ENCODE measurements around the gene PAIP2. TPM values are rescaled to one million over a fixed set of nuclear protein-coding genes. Genes with fewer than 3 reads are reported as not detected.

Gene PAIP2
- total RNA-seq, 1 donor, result 47.8 TPM

GRCh38 chr5:139297439-139298133 is 44.1 kb upstream of the PAIP2 start:
- no peak for TF ChIP-seq CTCF (IDR thresholded peaks at IDR 0.05; ENCODE audit: extremely low read depth, low read depth, low read length)
- peak; percentile 25 for DNase-seq (ENCODE audit: insufficient read length, low spot score, missing footprints)
- H3K4me2 ChIP-seq (ENCODE audit: insufficient read depth, low read length), result peak overlapping the region; percentile 12
- H3K9me3 ChIP-seq (ENCODE audit: low read depth, low read length), result no peaks in the 10 kb centered on the region
- peaks cover 20% of the 10 kb centered on the region for H3K4me1 ChIP-seq (ENCODE audit: insufficient read depth, low read length)
- no peak overlapping the region for H3K27ac ChIP-seq (ENCODE audit: low read depth, low read length)
- H4K20me1 ChIP-seq (ENCODE audit: insufficient read depth, low read length), result peaks cover 81% of the 10 kb centered on the region
- no peaks in the 10 kb centered on the region for H3K27me3 ChIP-seq (ENCODE audit: insufficient read depth, low read length)
- H3K36me3 ChIP-seq (ENCODE audit: insufficient read depth, low read length), result no peaks in the 10 kb centered on the region
- peaks cover 94% of the 10 kb centered on the region for H3K79me2 ChIP-seq (ENCODE audit: insufficient read depth, low read length)
- no peak overlapping the region for H3K4me3 ChIP-seq (ENCODE audit: insufficient read depth, low read length)
- no peak overlapping the region for H2AFZ ChIP-seq (ENCODE audit: low read length)

DNA sequence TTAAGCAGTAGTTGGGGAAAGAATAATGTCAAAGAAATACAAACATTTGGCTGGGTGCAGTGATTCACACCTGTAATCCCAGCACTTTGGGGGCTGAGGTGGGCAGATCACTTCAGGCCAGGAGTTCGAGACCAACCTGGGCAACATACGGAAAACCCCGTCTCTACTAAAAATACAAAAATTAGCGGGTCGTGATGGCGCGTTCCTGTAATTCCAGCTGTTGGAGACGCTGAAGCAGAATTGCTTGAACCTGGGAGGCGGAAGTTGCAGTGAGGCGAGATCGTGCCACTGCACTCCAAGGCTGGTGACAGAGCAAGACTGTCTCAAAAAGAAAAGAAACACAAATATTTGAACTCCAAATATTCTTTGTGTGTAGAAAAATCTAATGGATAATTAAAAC is 43.4 kb upstream of the PAIP2 start:
- no peaks in the 10 kb centered on the region for H3K36me3 ChIP-seq (ENCODE audit: insufficient read depth, low read length)

DNA sequence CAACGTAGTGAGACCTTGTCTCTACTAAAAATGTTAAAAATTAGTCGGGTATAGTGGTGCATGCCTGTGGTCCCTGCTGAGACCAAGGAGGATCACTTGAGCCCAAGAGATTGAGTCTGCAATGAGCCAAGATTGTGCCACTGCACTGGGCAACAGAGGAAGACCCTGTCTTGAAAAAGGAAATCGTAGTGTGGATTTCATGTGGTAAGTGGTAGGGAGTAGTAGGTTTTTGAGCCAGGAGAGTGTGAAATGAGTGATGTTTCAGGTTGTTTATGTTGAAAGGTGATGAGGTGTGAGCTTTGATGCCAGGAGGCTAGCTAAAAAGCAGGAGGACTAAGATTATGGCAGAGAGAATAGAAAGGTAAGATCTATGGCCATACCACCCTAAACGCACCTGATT is 42.2 kb upstream of the PAIP2 start:
- Histone ChIP-seq H3K4me2 (ENCODE audit: insufficient read depth, low read length) (no peak overlapping the region), H3K36me3 (ENCODE audit: insufficient read depth, low read length) (no peaks in the 10 kb centered on the region)

More for the DNA sequence above, 43.4 kb upstream of the PAIP2 start:
- peak overlapping the region; percentile 12 for H3K4me2 ChIP-seq (ENCODE audit: insufficient read depth, low read length)
- TF ChIP-seq CTCF (IDR thresholded peaks at IDR 0.05; ENCODE audit: extremely low read depth, low read depth, low read length), result no peak
- H3K9me3 ChIP-seq (ENCODE audit: low read depth, low read length), result no peaks in the 10 kb centered on the region
- H3K4me1 ChIP-seq (ENCODE audit: insufficient read depth, low read length), result peaks cover 19% of the 10 kb centered on the region
- no peak overlapping the region for H3K4me3 ChIP-seq (ENCODE audit: insufficient read depth, low read length)
- peaks cover 98% of the 10 kb centered on the region for H3K79me2 ChIP-seq (ENCODE audit: insufficient read depth, low read length)
- no peaks in the 10 kb centered on the region for H3K27me3 ChIP-seq (ENCODE audit: insufficient read depth, low read length)
- H2AFZ ChIP-seq (ENCODE audit: low read length), result no peak overlapping the region
- DNase-seq (ENCODE audit: insufficient read length, low spot score, missing footprints), result no peak
- H4K20me1 ChIP-seq (ENCODE audit: insufficient read depth, low read length), result peaks cover 87% of the 10 kb centered on the region
- no peak overlapping the region for H3K27ac ChIP-seq (ENCODE audit: low read depth, low read length)

More for the DNA sequence above, 42.2 kb upstream of the PAIP2 start:
- Histone ChIP-seq H3K4me3 (ENCODE audit: insufficient read depth, low read length) (no peak overlapping the region), H3K79me2 (ENCODE audit: insufficient read depth, low read length) (peaks cover 100% of the 10 kb centered on the region), H3K9me3 (ENCODE audit: low read depth, low read length) (no peaks in the 10 kb centered on the region), H3K27ac (ENCODE audit: low read depth, low read length) (no peak overlapping the region), H3K4me1 (ENCODE audit: insufficient read depth, low read length) (peaks cover 23% of the 10 kb centered on the region), H2AFZ (ENCODE audit: low read length) (no peak overlapping the region), H3K27me3 (ENCODE audit: insufficient read depth, low read length) (no peaks in the 10 kb centered on the region), H4K20me1 (ENCODE audit: insufficient read depth, low read length) (peaks cover 98% of the 10 kb centered on the region)
- no peak for TF ChIP-seq CTCF (IDR thresholded peaks at IDR 0.05; ENCODE audit: extremely low read depth, low read depth, low read length)
- DNase-seq (ENCODE audit: insufficient read length, low spot score, missing footprints), result no peak
